GM19023 (cell line): Measurements from ENCODE around the gene UBE2Q1.
A peak's percentile ranks its signal among the peaks of the same experiment; 100 is the strongest.

Source experiments
- ATAC-seq: cut with Tn5 transposase; IDR thresholded peaks from one replicate; pipeline ENCODE4 v1.9.1; 2021; ENCODE audit warnings: mild to moderate bottlenecking, moderate library complexity; ENCODE audit not compliant: unreplicated experiment

UBE2Q1 gene

GRCh38 chr1:154557939-154558719, at the start of gene UBE2Q1:
Gene UBE2Q1 (minus strand): TSS chr1:154558662. CDS start chr1:154558553, 109 bp downstream.
- ATAC-seq, result peak; percentile 13

GRCh38 chr1:154607609-154608396, 49.3 kb upstream of the UBE2Q1 start, which contains the start of gene ADAR:
Gene ADAR (minus strand): TSS chr1:154608186. CDS start chr1:154608006, 180 bp downstream.
- peak; percentile 61 for ATAC-seq

GRCh38 chr1:154607106-154607608, 48.7 kb upstream of the UBE2Q1 start:
- ATAC-seq, result no peak

GRCh38 chr1:154605534-154605933, 47.1 kb upstream of the UBE2Q1 start:
- ATAC-seq, result no peak

- no peak for ATAC-seq
Observed at GRCh38 chr1:154603317-154603716, 44.9 kb upstream of the UBE2Q1 start.

- no peak for ATAC-seq
Observed at GRCh38 chr1:154599658-154600057, 41.2 kb upstream of the UBE2Q1 start.

- no peak for ATAC-seq
Observed at GRCh38 chr1:154598871-154599635, 40.6 kb upstream of the UBE2Q1 start.

GRCh38 chr1:154595621-154596020, 37.2 kb upstream of the UBE2Q1 start:
- ATAC-seq, result no peak

GRCh38 chr1:154594811-154595210, 36.3 kb upstream of the UBE2Q1 start:
- ATAC-seq, result no peak

GRCh38 chr1:154593390-154593789, 34.9 kb upstream of the UBE2Q1 start:
- ATAC-seq, result no peak

GRCh38 chr1:154591206-154591605, 32.7 kb upstream of the UBE2Q1 start:
- ATAC-seq, result no peak

- ATAC-seq, result no peak
Observed at GRCh38 chr1:154590756-154591155, 32.3 kb upstream of the UBE2Q1 start.

GRCh38 chr1:154589780-154590179, 31.3 kb upstream of the UBE2Q1 start:
- no peak for ATAC-seq

- no peak for ATAC-seq
Observed at GRCh38 chr1:154586641-154587040, 28.2 kb upstream of the UBE2Q1 start.

- no peak for ATAC-seq
Observed at GRCh38 chr1:154586231-154586630, 27.8 kb upstream of the UBE2Q1 start.

- ATAC-seq, result no peak
Observed at GRCh38 chr1:154584267-154584994, 26.0 kb upstream of the UBE2Q1 start.

GRCh38 chr1:154583773-154584172, 25.3 kb upstream of the UBE2Q1 start:
- no peak for ATAC-seq

GRCh38 chr1:154582885-154583284, 24.4 kb upstream of the UBE2Q1 start:
- ATAC-seq, result no peak

- no peak for ATAC-seq
Observed at GRCh38 chr1:154581766-154582165, 23.3 kb upstream of the UBE2Q1 start.

GRCh38 chr1:154579374-154579773, 20.9 kb upstream of the UBE2Q1 start:
- no peak for ATAC-seq
